ENCODE measurements around the gene POMZP3.
"Not testable (repeated sequence)": the region's sequence is repeated elsewhere in the genome, so short reads cannot be mapped to it uniquely, and the experiment has no call there.

Gene POMZP3

GRCh38 chr7:76626989-76627642, at the start of gene POMZP3:
Gene POMZP3, minus strand, starts transcription at chr7:76627279. Its CDS starts 1,215 bp downstream, at chr7:76626064.
- DNase-seq (ENCODE audit: low read depth) = not testable (repeated sequence)

- DNase-seq (ENCODE audit: low read depth) = not testable (repeated sequence)
Observed at GRCh38 chr7:76675783-76676182, 48.7 kb upstream of the POMZP3 start.

- not testable (repeated sequence) for DNase-seq (ENCODE audit: low read depth)
Observed at GRCh38 chr7:76673346-76673745, 46.3 kb upstream of the POMZP3 start.

DNA sequence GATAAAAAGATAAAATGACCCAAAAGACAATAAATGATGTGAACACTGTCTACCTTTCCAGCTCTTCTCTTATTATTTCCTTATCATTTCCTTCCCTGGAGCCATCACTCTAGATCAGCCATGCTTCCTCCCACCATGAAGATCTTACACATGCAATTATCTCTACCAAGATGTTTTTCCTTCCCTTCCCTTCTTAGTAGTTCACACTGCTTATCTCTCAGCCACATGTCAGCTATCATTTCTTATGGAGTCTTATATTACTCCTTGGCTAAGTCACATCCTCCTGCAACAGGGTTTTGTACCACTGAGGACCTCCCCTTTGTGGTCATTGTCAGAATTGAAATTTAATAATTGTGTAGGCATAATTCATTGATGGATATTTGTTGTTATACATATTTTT, 32.1 kb upstream of the POMZP3 start:
- DNase-seq (ENCODE audit: low read depth) = not testable (repeated sequence)

DNA sequence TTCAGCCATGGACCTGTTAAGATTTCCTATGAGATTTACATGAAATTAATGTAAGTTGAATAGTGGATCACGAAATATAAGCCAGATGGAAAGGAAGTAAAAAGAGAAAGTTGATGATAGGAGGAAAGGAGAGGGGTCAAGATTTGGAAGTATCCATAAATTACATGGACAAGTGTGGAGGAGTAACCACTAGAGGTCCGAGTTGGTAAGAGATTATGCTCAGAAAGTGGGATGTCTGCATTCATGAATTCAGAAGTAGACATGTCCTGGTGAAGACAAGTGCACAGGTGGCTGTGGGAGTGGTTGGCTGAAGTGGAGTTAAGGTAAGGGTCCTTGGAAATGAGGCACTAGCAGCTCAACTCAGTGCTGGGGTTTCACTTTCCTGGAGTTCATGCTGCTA, 29.3 kb upstream of the POMZP3 start:
- not testable (repeated sequence) for DNase-seq (ENCODE audit: low read depth)

DNA sequence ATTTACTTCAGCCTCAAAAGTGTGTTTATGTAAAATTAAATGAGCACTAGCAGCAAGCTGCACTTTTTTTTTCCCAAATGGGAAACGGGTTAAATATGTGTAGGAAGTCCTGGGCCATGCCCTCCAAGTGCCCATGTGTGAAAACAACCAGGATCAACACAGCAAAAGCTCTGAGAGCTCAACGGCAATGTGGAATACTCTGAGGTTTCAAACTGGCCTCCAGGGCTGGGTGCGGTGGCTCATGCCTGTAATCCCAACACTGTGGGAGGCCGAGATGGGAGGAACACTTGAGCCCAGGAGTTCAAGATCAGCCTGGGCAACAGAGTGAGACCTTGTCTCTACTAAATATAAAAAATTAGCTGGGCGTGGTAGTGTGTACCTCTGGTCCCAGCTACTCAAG, 15.5 kb upstream of the POMZP3 start:
- not testable (repeated sequence) for DNase-seq (ENCODE audit: low read depth)

GRCh38 chr7:76637061-76637691, 10.1 kb upstream of the POMZP3 start:
- DNase-seq (ENCODE audit: low read depth) = peak; percentile 1

- DNase-seq (ENCODE audit: low read depth) = not testable (repeated sequence)
Observed at GRCh38 chr7:76626581-76626980, 498 bp downstream of the POMZP3 start.

DNA sequence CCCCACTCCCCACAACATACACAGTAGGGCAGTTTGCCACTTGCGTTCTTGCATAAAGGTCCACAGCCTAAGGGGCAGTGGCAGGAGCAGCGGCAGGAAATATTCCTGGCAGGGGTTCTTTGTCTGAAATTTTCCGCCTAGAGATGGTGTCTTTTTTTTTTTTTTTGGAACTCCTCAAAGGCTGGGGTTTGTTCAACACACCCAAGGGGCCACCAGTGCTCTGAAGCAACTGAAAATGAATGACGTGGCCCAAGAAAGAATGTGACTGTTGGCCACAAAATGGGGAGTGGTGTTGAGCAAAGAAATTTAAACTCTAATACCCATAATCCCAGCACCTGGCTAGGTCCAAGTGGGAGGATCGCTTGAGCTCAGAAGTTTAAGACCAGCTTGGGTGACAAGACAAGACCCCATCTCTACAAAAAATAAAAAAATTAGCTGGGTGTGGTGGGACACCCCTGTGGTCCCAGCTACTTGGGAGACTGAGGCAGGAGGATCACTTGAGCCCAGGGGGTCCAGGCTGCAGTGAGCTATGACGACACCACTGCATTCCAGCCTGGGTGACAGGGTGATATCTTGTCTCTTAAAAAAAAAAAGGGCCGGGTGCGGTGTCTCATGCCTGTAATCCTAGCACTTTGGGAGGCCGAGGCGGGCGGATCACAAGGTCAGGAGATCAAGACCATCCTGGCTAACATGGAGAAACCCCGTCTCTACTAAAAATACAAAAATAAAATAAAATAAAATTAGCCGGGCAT, 7.5 kb downstream of the POMZP3 start:
- DNase-seq (ENCODE audit: low read depth) = not testable (repeated sequence)

GRCh38 chr7:76613783-76614182, 13.3 kb downstream of the POMZP3 start:
- DNase-seq (ENCODE audit: low read depth) = not testable (repeated sequence)

GRCh38 chr7:76612232-76612631, 14.8 kb downstream of the POMZP3 start:
- DNase-seq (ENCODE audit: low read depth) = not testable (repeated sequence)

GRCh38 chr7:76609864-76610263, 17.2 kb downstream of the POMZP3 start:
- not testable (repeated sequence) for DNase-seq (ENCODE audit: low read depth)

- DNase-seq (ENCODE audit: low read depth) = not testable (repeated sequence)
Observed at GRCh38 chr7:76608469-76608868, 18.6 kb downstream of the POMZP3 start.

DNA sequence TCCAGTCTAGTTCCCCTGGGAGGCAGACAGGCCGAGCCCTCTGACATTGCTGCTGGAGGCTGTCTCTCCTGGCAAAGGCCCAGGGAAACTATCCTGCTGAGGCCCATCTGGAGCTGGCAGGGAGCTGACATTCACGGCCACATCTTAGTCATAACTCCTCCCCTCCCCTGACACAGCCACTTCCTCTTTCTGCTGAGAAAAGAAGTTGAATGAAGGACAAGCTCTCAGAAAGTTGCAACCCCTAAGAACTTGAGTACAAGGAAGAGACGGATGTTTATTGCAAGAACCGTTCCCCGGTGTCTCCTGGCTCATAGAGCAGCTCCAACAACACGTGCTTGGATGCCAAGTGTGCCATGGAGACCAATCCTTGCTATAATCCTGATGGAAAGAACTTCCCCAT, 21.1 kb downstream of the POMZP3 start:
- peak; percentile 93 for DNase-seq (ENCODE audit: low read depth)

GRCh38 chr7:76600650-76601049, 26.4 kb downstream of the POMZP3 start:
- DNase-seq (ENCODE audit: low read depth) = not testable (repeated sequence)

GRCh38 chr7:76600116-76600482, 27.0 kb downstream of the POMZP3 start:
- not testable (repeated sequence) for DNase-seq (ENCODE audit: low read depth)

- DNase-seq (ENCODE audit: low read depth) = not testable (repeated sequence)
Observed at GRCh38 chr7:76598590-76599264, 28.4 kb downstream of the POMZP3 start.

DNA sequence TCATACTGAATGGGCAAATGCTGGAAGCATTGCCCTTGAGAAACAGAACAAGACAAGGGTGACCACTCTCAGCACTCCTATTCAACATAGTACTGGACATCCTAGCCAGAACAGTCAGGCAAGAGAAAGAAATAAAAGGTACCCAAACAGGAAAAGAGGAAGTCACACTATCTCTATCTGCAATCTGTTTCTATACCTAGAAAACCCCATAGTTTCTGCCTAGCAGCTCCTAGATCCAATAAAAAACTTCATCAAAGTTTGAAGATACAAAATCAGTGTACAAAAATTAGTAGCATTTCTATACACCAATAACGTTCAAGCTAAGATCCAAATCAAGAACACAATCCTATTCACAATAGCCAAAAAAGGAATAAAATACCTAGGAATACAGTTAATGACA, 29.8 kb downstream of the POMZP3 start:
- DNase-seq (ENCODE audit: low read depth) = not testable (repeated sequence)

DNA sequence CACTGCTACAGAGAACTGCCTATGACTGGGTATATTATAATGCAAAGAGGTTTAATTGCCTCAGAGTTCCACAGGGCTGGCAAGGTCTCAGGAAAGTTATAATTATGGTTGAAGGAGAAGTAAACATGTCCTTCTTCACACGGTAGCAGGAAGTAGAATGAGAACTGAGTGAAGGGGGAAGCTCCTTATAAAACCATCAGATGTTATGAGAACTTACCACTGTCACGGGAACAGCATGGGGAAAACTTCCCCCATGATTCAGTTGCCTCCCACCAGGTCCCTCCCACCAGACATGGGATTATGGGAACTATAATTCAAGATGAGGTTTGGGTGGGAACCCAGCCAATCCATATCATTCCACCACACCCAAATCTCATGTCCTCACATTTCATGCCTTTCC, 34.4 kb downstream of the POMZP3 start:
- DNase-seq (ENCODE audit: low read depth) = not testable (repeated sequence)

GRCh38 chr7:76591602-76592304, 35.3 kb downstream of the POMZP3 start:
- DNase-seq (ENCODE audit: low read depth) = not testable (repeated sequence)

DNA sequence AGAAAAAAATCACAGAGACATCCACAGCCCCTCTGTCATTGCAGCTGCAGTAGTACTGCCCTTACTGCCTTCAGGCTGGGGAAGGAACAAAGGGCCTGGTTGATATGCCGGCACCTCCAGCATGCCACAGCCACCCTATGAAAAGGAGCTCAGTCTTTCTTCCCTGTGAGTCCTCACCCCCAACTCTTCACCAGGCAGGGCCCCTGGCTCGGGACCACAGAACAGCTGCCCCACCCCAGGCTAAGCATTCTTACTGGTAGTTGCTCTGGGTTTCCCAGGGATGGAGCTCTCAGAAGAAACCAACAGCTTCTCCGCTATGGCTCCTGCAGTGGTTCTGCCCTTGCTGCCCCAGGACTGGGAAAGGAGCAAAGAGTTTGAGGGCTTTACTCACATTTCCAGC, 36.0 kb downstream of the POMZP3 start:
- DNase-seq (ENCODE audit: low read depth) = not testable (repeated sequence)

DNA sequence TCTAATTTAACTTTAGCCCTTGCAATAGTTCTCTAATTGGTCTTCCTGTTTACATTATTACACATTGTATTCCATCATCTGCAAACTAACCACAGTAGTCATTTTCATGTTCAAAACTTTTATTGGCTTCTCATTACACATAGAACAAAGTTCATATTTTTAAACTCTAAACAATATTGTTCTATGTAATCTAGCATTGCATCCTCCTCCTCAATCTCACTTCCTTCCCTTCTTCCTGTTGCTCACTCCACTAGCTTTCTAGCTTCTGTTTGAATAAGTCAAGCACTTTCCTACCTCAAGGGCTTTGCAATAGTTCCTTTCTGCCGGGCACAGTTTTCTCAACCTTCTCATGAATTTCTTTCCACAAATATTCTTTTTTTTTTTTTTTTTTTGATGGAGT, 38.5 kb downstream of the POMZP3 start:
- not testable (repeated sequence) for DNase-seq (ENCODE audit: low read depth)

Data from iris pigment epithelial cell (primary cell).